Lower lobe of right lung (tissue), 2 donors: ENCODE measurements around the gene ARIH2. TPM values are rescaled to one million over a fixed set of nuclear protein-coding genes. Genes with fewer than 3 reads are reported as not detected.

Experiments
- ATAC-seq, 2 donors: fragments of 200-7000 bp; cut with Tn5 transposase; one replicate each; pipeline ENCODE4 v1.9.1; 2020 to 2022; ENCODE audit warnings: mild to moderate bottlenecking in 2 of 2, moderate library complexity in 2 of 2
- DNase-seq: peaks from one replicate; pipeline ENCODE4 v3.0.0-alpha.2; 2020
- H3K27ac ChIP-seq: fragments of 200-600 bp; one replicate; pipeline ENCODE4 v1.8.0; 2022
- H3K27me3 ChIP-seq: fragments of 200-600 bp; one replicate; pipeline ENCODE4 v1.8.0; 2022; ENCODE audit warnings: low read depth
- H3K36me3 ChIP-seq: fragments of 200-600 bp; one replicate; pipeline ENCODE4 v1.8.0; 2022; ENCODE audit warnings: mild to moderate bottlenecking
- H3K4me1 ChIP-seq: fragments of 200-600 bp; one replicate; pipeline ENCODE4 v1.8.0; 2022
- H3K4me3 ChIP-seq: fragments of 200-600 bp; one replicate; pipeline ENCODE4 v1.8.0; 2022; ENCODE audit warnings: mild to moderate bottlenecking
- H3K9me3 ChIP-seq: fragments of 200-600 bp; one replicate; pipeline ENCODE4 v1.8.0; 2022
- intact Hi-C: fragments of 100-400 bp; cut with DNase I; formaldehyde crosslinking; loops from one replicate; pipeline ENCODE4 v1.11.0; 2022
- total RNA-seq: library from RNA; stranded (reverse); fragmentation: NEBNext Ultra II Directional; extraction: Animal tissue kit (Norgen Biotek cat#: 25700); gene quantifications from one replicate; pipeline ENCODE4 v1.2.1, GENCODE V29; 2021
- TF ChIP-seq, protein P1 (sequence below): fragments of 200-600 bp; IDR thresholded peaks from one replicate; pipeline ENCODE4 v1.8.0; 2022; ENCODE audit warnings: antibody characterized with exemption, mild to moderate bottlenecking
- donor health status: DM: no; HTN: yes; CAD: no; lungs with severe emphysema.

ARIH2 gene
- total RNA-seq, 1 donor from 2014 or later: 87.4 TPM

DNA sequence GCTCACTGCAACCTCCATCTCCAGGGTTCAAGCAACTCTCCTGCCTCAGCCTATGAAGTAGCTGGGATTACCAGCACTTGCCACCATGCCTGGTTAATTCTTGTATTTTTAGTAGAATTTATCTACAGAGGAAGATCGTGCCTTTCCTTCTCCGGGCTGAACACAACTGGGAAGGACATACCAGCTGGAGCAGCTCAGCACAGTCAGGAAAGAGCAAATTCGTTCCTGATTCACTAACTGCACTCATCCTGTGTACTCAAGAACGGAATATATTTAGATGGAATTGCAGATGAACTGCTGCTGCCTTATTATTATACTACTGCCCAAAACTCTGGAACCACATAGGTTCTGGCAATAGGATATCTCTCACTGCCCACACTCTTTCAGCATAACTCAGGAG, 44.3 kb downstream of the ARIH2 start:
- DNase-seq (no peak), ATAC-seq (no peak)
- H3K4me3 ChIP-seq: no peak overlapping the region
- no peaks in the 10 kb centered on the region for H3K9me3 ChIP-seq
- intact Hi-C loops: no loop called here
- no peaks in the 10 kb centered on the region for H3K27me3 ChIP-seq
- H3K36me3 ChIP-seq: peaks cover 72% of the 10 kb centered on the region
- no peaks in the 10 kb centered on the region for H3K4me1 ChIP-seq
- TF ChIP-seq, protein P1, sequence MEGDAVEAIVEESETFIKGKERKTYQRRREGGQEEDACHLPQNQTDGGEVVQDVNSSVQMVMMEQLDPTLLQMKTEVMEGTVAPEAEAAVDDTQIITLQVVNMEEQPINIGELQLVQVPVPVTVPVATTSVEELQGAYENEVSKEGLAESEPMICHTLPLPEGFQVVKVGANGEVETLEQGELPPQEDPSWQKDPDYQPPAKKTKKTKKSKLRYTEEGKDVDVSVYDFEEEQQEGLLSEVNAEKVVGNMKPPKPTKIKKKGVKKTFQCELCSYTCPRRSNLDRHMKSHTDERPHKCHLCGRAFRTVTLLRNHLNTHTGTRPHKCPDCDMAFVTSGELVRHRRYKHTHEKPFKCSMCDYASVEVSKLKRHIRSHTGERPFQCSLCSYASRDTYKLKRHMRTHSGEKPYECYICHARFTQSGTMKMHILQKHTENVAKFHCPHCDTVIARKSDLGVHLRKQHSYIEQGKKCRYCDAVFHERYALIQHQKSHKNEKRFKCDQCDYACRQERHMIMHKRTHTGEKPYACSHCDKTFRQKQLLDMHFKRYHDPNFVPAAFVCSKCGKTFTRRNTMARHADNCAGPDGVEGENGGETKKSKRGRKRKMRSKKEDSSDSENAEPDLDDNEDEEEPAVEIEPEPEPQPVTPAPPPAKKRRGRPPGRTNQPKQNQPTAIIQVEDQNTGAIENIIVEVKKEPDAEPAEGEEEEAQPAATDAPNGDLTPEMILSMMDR: no peak
- H3K27ac ChIP-seq: no peak overlapping the region

DNA sequence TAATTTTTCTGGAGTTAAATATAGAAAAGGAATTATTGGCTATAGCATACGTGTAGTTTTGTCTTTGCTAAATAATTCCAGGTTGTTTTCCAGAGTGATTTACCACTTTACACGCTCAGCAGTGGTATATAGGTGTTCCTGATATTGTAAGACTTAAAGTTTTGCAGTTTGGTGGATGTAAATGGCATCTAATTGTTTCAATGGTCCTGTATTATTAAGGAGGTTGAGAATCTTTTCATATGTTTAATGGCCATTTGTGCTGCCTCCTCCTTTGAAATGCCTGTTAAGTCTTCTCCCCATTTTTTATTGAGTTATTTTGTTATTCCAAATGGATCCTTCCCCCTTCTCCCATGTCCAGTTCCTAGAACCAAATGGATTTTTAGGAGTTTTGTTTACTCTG, 44.9 kb downstream of the ARIH2 start:
- TF ChIP-seq, protein P1: no peak
- Histone ChIP-seq H3K4me1 (no peaks in the 10 kb centered on the region), H3K27ac (no peak overlapping the region), H3K4me3 (no peak overlapping the region), H3K9me3 (no peaks in the 10 kb centered on the region), H3K36me3 (peaks cover 72% of the 10 kb centered on the region), H3K27me3 (no peaks in the 10 kb centered on the region)
- intact Hi-C loops: no loop called here
- no peak for ATAC-seq
- no peak for DNase-seq

DNA sequence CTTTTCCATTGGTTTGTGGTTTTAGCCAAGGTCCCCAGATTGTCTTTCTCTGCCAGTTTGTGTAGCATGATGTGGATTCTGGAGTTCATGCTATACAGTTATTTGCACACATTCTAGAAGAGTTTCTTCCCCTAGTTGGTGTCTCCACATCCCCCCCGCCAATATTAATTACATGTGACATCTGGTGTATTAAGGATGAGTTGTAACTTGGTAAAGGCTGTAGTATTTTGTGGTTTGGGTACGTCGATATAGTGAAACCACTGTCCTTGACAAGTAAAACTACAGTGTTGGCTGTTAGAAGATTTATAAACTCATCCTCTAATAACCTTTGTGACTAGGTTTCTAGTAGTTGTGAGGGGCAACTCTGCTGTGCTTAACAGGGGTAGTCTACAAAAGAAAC, 47.7 kb downstream of the ARIH2 start:
- H3K27me3 ChIP-seq: no peaks in the 10 kb centered on the region
- ATAC-seq (no peak), DNase-seq (no peak)
- H3K4me1 ChIP-seq: no peaks in the 10 kb centered on the region
- TF ChIP-seq, protein P1: no peak
- no peak overlapping the region for H3K4me3 ChIP-seq
- no peak overlapping the region for H3K27ac ChIP-seq
- H3K36me3 ChIP-seq: peaks cover 96% of the 10 kb centered on the region
- H3K9me3 ChIP-seq: no peaks in the 10 kb centered on the region
- intact Hi-C loops: no loop called here

DNA sequence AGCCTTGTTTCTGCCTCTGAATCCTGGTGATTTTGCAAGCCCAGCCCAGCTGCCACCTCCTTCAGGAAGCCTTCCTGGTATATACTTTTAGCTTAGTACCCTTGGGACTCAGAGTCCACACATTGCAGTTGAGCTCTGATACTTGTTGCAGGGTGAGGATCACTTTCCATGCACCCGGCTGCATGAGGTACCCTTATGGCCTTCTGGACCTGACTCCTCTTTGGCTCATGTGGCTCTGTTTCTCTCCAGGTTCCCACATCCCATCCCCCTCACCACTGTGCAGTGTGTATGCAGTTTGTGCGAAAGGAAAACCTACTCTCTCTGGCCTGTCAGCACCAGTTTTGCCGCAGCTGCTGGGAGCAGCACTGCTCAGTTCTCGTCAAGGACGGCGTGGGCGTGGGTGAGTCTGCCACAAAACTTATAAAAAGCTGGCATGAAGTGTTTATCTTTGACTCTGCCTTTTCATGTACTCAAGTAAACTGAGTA, 48.3 kb downstream of the ARIH2 start:
- TF ChIP-seq, protein P1: no peak
- peak in 1 of 2 donors; percentile 54 for ATAC-seq
- H3K36me3 ChIP-seq: peaks cover 96% of the 10 kb centered on the region

DNA sequence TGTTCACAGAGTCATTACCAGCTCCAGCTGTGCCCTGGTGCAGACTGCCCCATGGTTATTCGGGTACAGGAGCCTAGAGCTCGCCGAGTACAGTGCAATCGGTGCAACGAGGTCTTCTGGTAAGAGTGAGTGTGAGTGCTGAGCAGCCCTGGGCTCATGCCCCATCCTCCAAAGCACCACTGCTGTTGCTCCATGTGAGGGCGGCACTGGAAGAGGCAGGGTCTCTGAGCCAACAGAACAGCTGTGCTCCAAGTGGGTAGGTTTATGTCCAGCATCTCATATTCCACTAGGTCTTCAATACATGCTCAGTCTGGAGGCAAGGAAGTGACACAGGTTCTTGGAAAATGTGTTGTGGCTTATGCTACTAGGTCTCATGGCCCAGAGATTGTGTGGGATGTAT, 51.9 kb downstream of the ARIH2 start:
- ATAC-seq (no peak), DNase-seq (no peak)
- H3K27ac ChIP-seq: no peak overlapping the region
- no peaks in the 10 kb centered on the region for H3K4me1 ChIP-seq
- no peak overlapping the region for H3K4me3 ChIP-seq
- intact Hi-C loops: no loop called here
- H3K27me3 ChIP-seq: no peaks in the 10 kb centered on the region
- H3K36me3 ChIP-seq: peaks cover 100% of the 10 kb centered on the region
- H3K9me3 ChIP-seq: no peaks in the 10 kb centered on the region
- TF ChIP-seq, protein P1: no peak

More for the DNA sequence above, 48.3 kb downstream of the ARIH2 start:
- Histone ChIP-seq H3K4me3 (no peak overlapping the region), H3K27ac (no peak overlapping the region), H3K9me3 (no peaks in the 10 kb centered on the region), H3K27me3 (no peaks in the 10 kb centered on the region), H3K4me1 (no peaks in the 10 kb centered on the region)
- intact Hi-C loops: no loop called here
- DNase-seq: no peak
